Endothelial cell of umbilical vein (primary cell): ENCODE measurements around the gene CMTM7. TPM values are rescaled to one million over a fixed set of nuclear protein-coding genes. Genes with fewer than 3 reads are reported as not detected.
A peak's percentile ranks its signal among the peaks of the same experiment; 100 is the strongest.

Source experiments
- BruUV-seq: library from RNA; stranded (reverse); fragments of 400-500 nt; replicated peaks from 2 replicates; lab custom pipeline; 2021; lab: Mats Ljungman, UMichigan
- CTCF ChIA-PET: fragments of 300-600, 350-600 bp; sonication (Branson Sonifier 250); formaldehyde crosslinking; loops from one replicate; lab custom pipeline; 2021; ENCODE audit warnings: antibody characterized with exemption, inconsistent platforms; lab: Charles Lee
- POLR2A ChIA-PET: fragments of 300-600, 350-600 bp; sonication (Branson Sonifier 250); formaldehyde crosslinking; loops from one replicate; lab custom pipeline; 2021; ENCODE audit warnings: antibody characterized with exemption, inconsistent platforms; lab: Charles Lee
- DNase-seq: peaks from one replicate; pipeline ENCODE4 v3.0.0-alpha.2; 2011; ENCODE audit warnings: low read depth, low spot score
- FAIRE-seq: peaks from 2 replicates; lab custom pipeline; 2011; peaks lifted over from hg19 to GRCh38; lab: Jason Lieb, UNC
- H2AFZ ChIP-seq: 2 replicates; pipeline ENCODE4 v1.6.0; 2012; ENCODE audit warnings: low read depth, low read length, control low read depth, inconsistent platforms
- H3K27ac ChIP-seq: 2 replicates; pipeline ENCODE4 v1.5.1; 2011; ENCODE audit warnings: low read depth, mild to moderate bottlenecking, control low read depth, low read length, moderate library complexity; ENCODE audit not compliant: insufficient read depth
- H3K27me3 ChIP-seq, 2 experiments: 2 replicates each; pipeline versions ENCODE4 v1.6.0 to v1.6.1; 2011; ENCODE audit warnings: low read length in 2 of 2, mixed read lengths in 1 of 2; ENCODE audit not compliant: control insufficient read depth in 2 of 2, insufficient read depth in 2 of 2
- H3K36me3 ChIP-seq, 2 experiments: 2 replicates in 1 of 2; 3 replicates in 1 of 2; pipeline ENCODE4 v1.5.1; 2011; ENCODE audit warnings: low read length in 2 of 2, mild to moderate bottlenecking in 1 of 2, moderate library complexity in 1 of 2; ENCODE audit not compliant: control insufficient read depth in 2 of 2, insufficient read depth in 2 of 2; ENCODE audit errors: extremely low read depth in 1 of 2
- H3K4me1 ChIP-seq: 3 replicates; pipeline ENCODE4 v1.5.1; 2011; ENCODE audit warnings: mild to moderate bottlenecking, low read length; ENCODE audit not compliant: control insufficient read depth, insufficient read depth; ENCODE audit errors: extremely low read depth
- H3K4me2 ChIP-seq: 2 replicates; pipeline ENCODE4 v1.6.1; 2011; ENCODE audit warnings: low read length, control low read depth, mixed read lengths; ENCODE audit not compliant: insufficient read depth
- H3K4me3 ChIP-seq, 3 experiments: fragments of 200-600 bp in 1 of 3; sonication (generic), shearing (Covaris generic) in 1 of 3; replicated peaks in 1 of 3; 2 replicates each; pipeline ENCODE4 v1.5.1; 2011 to 2016; ENCODE audit warnings: control low read depth in 3 of 3, low read length in 3 of 3, mild to moderate bottlenecking in 2 of 3, inconsistent platforms in 1 of 3, low read depth in 1 of 3, moderate library complexity in 1 of 3; ENCODE audit not compliant: insufficient read depth in 1 of 3
- H3K79me2 ChIP-seq: 2 replicates; pipeline ENCODE4 v1.6.0; 2012; ENCODE audit warnings: low read length, inconsistent platforms; ENCODE audit not compliant: control insufficient read depth, insufficient read depth
- H3K9ac ChIP-seq: replicated peaks from 2 replicates; pipeline ENCODE3; 2011; ENCODE audit warnings: low read length, control low read depth; ENCODE audit not compliant: insufficient read depth; ENCODE audit errors: extremely low read depth
- H3K9me1 ChIP-seq: replicated peaks from 3 replicates; pipeline ENCODE4 v1.6.0; 2011; ENCODE audit warnings: mild to moderate bottlenecking, low read length; ENCODE audit not compliant: control insufficient read depth, insufficient read depth; ENCODE audit errors: extremely low read depth
- H3K9me3 ChIP-seq: replicated peaks from 2 replicates; pipeline ENCODE4 v1.5.1; 2012; ENCODE audit warnings: low read length, inconsistent platforms; ENCODE audit not compliant: control insufficient read depth, insufficient read depth
- H4K20me1 ChIP-seq: replicated peaks from 2 replicates; pipeline ENCODE3; 2011; ENCODE audit warnings: mild to moderate bottlenecking, low read length; ENCODE audit not compliant: control insufficient read depth, insufficient read depth; ENCODE audit errors: extremely low read depth
- EZH2 ChIP-seq: IDR thresholded peaks from 2 replicates; pipeline ENCODE4 v1.6.1; 2012; ENCODE audit warnings: borderline replicate concordance, low read depth, mild to moderate bottlenecking, moderate library complexity, low read length, inconsistent platforms; ENCODE audit not compliant: severe bottlenecking
- FOS ChIP-seq: IDR thresholded peaks from 2 replicates; pipeline ENCODE4 v1.6.1; 2011; ENCODE audit warnings: mild to moderate bottlenecking, low read length, moderate library complexity, borderline replicate concordance; ENCODE audit not compliant: insufficient read depth
- GATA2 ChIP-seq: IDR thresholded peaks from 2 replicates; pipeline ENCODE4 v1.7.0; 2011; ENCODE audit warnings: low read depth, mild to moderate bottlenecking, moderate library complexity, mixed read lengths, low read length; ENCODE audit not compliant: insufficient read length, insufficient read depth
- JUN ChIP-seq: IDR thresholded peaks from 2 replicates; pipeline ENCODE4 v1.6.1; 2011; ENCODE audit warnings: borderline replicate concordance, low read depth; ENCODE audit not compliant: insufficient read length, insufficient read depth
- MYC ChIP-seq: IDR thresholded peaks from one replicate; pipeline ENCODE4 v1.6.1; 2011; ENCODE audit warnings: mild to moderate bottlenecking, low read depth, low read length
- POLR2A ChIP-seq: IDR thresholded peaks from 2 replicates; pipeline ENCODE4 v1.6.1; 2012; ENCODE audit warnings: low read depth, mild to moderate bottlenecking, control low read depth, low read length
- POLR2AphosphoS5 ChIP-seq: IDR thresholded peaks from 2 replicates; pipeline ENCODE4 v1.6.1; 2012; ENCODE audit warnings: low read depth, mild to moderate bottlenecking, control low read depth, low read length, moderate library complexity; ENCODE audit not compliant: insufficient read depth
- dilution Hi-C: fragments of 300-500 bp; cut with MboI; formaldehyde crosslinking; loops from one replicate; pipeline ENCODE4 v1.15.0; 2019; ENCODE audit warnings: low sequenced_read_pairs; ENCODE audit not compliant: extremely low pct_ligation_motif_present
- intact Hi-C: fragments of 100-400 bp; cut with micrococcal nuclease; formaldehyde crosslinking; loops from one replicate; pipeline ENCODE4 v1.10.0; 2022
- polyA plus RNA-seq, 4 experiments: library from polyadenylated mRNA; depleted of rRNA in 3 of 4; stranded (reverse) in 3 of 4; unstranded in 1 of 4; fragments of >200 nt; gene quantifications; 2 replicates each; pipeline versions ENCODE4 v1.2.1 to v1.2.3, GENCODE V29; 2011 to 2012; ENCODE audit warnings: missing spikeins in 1 of 4
- total RNA-seq: library from RNA; stranded (reverse); gene quantifications from 2 replicates; pipeline ENCODE4 v1.2.3, GENCODE V29; 2021
- TF ChIP-seq, protein P1 (sequence below): IDR thresholded peaks from 2 replicates; pipeline ENCODE4 v1.6.1; 2011; ENCODE audit not compliant: insufficient read depth, insufficient read length
- TF ChIP-seq, protein P2 (sequence below), 2 donors: IDR thresholded peaks; 1 replicate in 1 of 2; 2 replicates in 1 of 2; pipeline ENCODE4 v1.5.1; 2011; ENCODE audit warnings: low read length in 2 of 2, mild to moderate bottlenecking in 2 of 2, moderate library complexity in 2 of 2, control low read depth in 1 of 2, inconsistent platforms in 1 of 2, low read depth in 1 of 2; ENCODE audit not compliant: insufficient read depth in 1 of 2; ENCODE audit errors: extremely low read depth in 1 of 2

CMTM7 gene
- total and polyA plus RNA-seq, 2 donors (not counting 3 experiments of a cell fraction or from before 2014, with no cell fraction given) = 44.7 to 88.5 TPM

DNA sequence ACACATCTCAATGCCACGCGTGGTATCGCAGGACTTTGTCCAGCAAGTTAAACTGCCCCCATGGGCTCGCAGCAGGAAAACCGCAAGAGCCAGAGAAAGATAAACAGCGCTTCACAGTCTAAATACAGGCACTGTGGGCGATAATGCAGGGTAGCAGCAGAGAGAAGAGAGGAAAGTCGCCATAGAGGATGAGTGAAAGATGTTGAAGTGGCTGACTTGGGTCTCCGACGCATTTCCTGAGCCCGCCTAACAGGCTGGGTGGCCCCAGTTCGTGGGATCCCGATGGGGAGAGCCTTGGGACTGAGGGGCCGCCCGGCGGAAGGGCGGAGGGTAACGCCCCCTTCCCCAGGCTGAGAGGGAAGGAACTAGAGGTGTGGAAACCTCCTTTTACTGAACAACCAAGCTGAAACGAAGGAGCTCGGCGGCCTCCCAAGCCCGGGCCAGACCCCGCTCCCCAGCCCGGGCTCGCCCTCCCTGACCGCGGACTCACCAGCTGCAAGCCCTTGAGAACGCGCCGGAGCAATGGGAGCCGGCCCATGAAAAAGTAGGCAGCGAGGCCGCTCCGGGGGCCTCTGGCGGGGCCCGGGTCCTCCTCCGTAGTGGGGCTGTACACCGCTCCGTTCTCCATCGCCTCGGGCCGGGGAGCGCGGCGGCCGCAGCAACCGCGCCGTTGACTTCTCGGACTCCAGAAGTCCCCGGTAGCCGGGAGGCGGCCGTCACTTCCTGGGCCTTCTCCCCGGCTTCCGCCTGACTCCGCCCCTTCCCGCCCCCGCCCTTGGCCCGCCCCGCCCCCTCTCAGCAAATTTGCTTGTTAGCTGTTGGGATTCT is 110.7 kb downstream of the CMTM7 start, which contains the start of gene CMTM6:
Gene CMTM6 (minus strand): TSS at position 735 of the 828 bp plus-strand sequence. CDS start 107 bp downstream, at position 628.
- no peaks in the 10 kb centered on the region for H4K20me1 ChIP-seq
- intact Hi-C loops = loop anchor here (1.0 to 2.0 kb wide), 3 partner anchors 32 to 325 kb away; partner anchors contain the start of gene DYNC1LI1
- peak; percentile 71 for FAIRE-seq
- CTCF ChIA-PET = interaction anchor here (1.0 to 3.9 kb wide), 5 partner anchors 9 to 128 kb away, joined by 3 to 13 read pairs (median 3); no protein-coding TSS in a partner anchor
- H3K36me3 ChIP-seq = no peaks in the 10 kb centered on the region
- no peaks in the 10 kb centered on the region for H3K27me3 ChIP-seq
- peak within 1 kb of the TSS; percentile 87 for H3K27ac ChIP-seq
- no peaks in the 10 kb centered on the region for H3K9me1 ChIP-seq
- peak within 1 kb of the TSS; percentile 100 for H2AFZ ChIP-seq
- dilution Hi-C loops = no loop called here
- H3K4me2 ChIP-seq = peak within 1 kb of the TSS; percentile 97
- peak within 1 kb of the TSS; percentile 94 for H3K9ac ChIP-seq
- POLR2A ChIA-PET = interaction anchor here (0.6 to 1.3 kb wide), 2 partner anchors 183 to 199 kb away, joined by 3 read pairs; partner anchors contain the start of gene CNOT10
- peaks cover 26% of the 10 kb centered on the region for H3K79me2 ChIP-seq
- TF ChIP-seq POLR2A (peak; percentile 78), POLR2AphosphoS5 (peak; percentile 66), JUN (no peak), EZH2 (no peak), GATA2 (no peak), FOS (no peak), MYC (no peak)
- TF ChIP-seq, protein P1, sequence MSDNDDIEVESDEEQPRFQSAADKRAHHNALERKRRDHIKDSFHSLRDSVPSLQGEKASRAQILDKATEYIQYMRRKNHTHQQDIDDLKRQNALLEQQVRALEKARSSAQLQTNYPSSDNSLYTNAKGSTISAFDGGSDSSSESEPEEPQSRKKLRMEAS = no peak
- TF ChIP-seq, protein P2, sequence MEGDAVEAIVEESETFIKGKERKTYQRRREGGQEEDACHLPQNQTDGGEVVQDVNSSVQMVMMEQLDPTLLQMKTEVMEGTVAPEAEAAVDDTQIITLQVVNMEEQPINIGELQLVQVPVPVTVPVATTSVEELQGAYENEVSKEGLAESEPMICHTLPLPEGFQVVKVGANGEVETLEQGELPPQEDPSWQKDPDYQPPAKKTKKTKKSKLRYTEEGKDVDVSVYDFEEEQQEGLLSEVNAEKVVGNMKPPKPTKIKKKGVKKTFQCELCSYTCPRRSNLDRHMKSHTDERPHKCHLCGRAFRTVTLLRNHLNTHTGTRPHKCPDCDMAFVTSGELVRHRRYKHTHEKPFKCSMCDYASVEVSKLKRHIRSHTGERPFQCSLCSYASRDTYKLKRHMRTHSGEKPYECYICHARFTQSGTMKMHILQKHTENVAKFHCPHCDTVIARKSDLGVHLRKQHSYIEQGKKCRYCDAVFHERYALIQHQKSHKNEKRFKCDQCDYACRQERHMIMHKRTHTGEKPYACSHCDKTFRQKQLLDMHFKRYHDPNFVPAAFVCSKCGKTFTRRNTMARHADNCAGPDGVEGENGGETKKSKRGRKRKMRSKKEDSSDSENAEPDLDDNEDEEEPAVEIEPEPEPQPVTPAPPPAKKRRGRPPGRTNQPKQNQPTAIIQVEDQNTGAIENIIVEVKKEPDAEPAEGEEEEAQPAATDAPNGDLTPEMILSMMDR (IDR thresholded peaks at IDR 0.05; ENCODE audit: extremely low read depth in 1 of 2, insufficient read depth in 1 of 2, low read depth in 1 of 2, low read length in 2 of 2) = no peak
- BruUV-seq = no TSS peak
- H3K4me1 ChIP-seq = peaks cover 19% of the 10 kb centered on the region
- H3K4me3 ChIP-seq = peak within 1 kb of the TSS; percentile 72 to 89 (median 81)
- peak; percentile 78 for DNase-seq
- no peaks in the 10 kb centered on the region for H3K9me3 ChIP-seq
